Neural progenitor cell (in vitro differentiated cells): ENCODE results near the gene PIGN. TPM values are rescaled to one million over a fixed set of nuclear protein-coding genes. Genes with fewer than 3 reads are reported as not detected.

Source experiments
- DNase-seq: peaks from one replicate; pipeline ENCODE4 v3.0.0-alpha.2; 2016; ENCODE audit warnings: low spot score
- H2AFZ ChIP-seq: fragments of 200-600 bp; sonication (generic); replicated peaks from 2 replicates; pipeline ENCODE4 v1.6.1; 2016; ENCODE audit warnings: antibody characterized with exemption
- H3F3A ChIP-seq: fragments of 200-600 bp; sonication (generic); 2 replicates; pipeline ENCODE4 v1.6.1; 2016; ENCODE audit warnings: antibody characterized with exemption, low read depth
- H3K27ac ChIP-seq: fragments of 200-600 bp; sonication (generic); 2 replicates; pipeline ENCODE4 v1.5.1; 2016; ENCODE audit warnings: mild to moderate bottlenecking
- H3K27me3 ChIP-seq: fragments of 200-600 bp; sonication (generic); 2 replicates; pipeline ENCODE4 v1.6.1; 2016; ENCODE audit warnings: mild to moderate bottlenecking, moderate library complexity
- H3K36me3 ChIP-seq: fragments of 200-600 bp; sonication (generic); 2 replicates; pipeline ENCODE4 v1.5.1; 2016
- H3K4me1 ChIP-seq: fragments of 200-600 bp; sonication (generic); 2 replicates; pipeline ENCODE4 v1.6.1; 2016; ENCODE audit warnings: mixed run types
- H3K4me2 ChIP-seq: fragments of 200-600 bp; sonication (generic); 2 replicates; pipeline ENCODE4 v1.6.1; 2016
- H3K4me3 ChIP-seq: fragments of 200-600 bp; sonication (generic); 2 replicates; pipeline ENCODE4 v1.5.1; 2016
- H3K79me2 ChIP-seq: fragments of 200-600 bp; sonication (generic); 2 replicates; pipeline ENCODE4 v1.6.1; 2016; ENCODE audit warnings: low read depth
- H3K9ac ChIP-seq: fragments of 200-600 bp; sonication (generic); 2 replicates; pipeline ENCODE4 v1.6.1; 2016
- H3K9me3 ChIP-seq: fragments of 200-600 bp; sonication (generic); 2 replicates; pipeline ENCODE4 v1.5.1; 2016; ENCODE audit warnings: low read depth
- H4K20me1 ChIP-seq: fragments of 200-600 bp; sonication (generic); 2 replicates; pipeline ENCODE4 v1.6.1; 2016; ENCODE audit warnings: low read depth
- H3K27ac Mint-ChIP-seq: 3 replicates; pipeline ENCODE4 v1.8.0; 2021; ENCODE audit warnings: mixed read lengths
- H3K27me3 Mint-ChIP-seq: 2 replicates; pipeline ENCODE4 v1.8.0; 2022; ENCODE audit warnings: low read depth, mild to moderate bottlenecking, inconsistent platforms, moderate library complexity, mixed read lengths; ENCODE audit not compliant: insufficient read depth
- H3K36me3 Mint-ChIP-seq: 3 replicates; pipeline ENCODE4 v1.8.0; 2021; ENCODE audit warnings: mixed read lengths
- H3K4me1 Mint-ChIP-seq: 3 replicates; pipeline ENCODE4 v1.8.0; 2021; ENCODE audit warnings: mixed read lengths
- H3K4me3 Mint-ChIP-seq: 3 replicates; pipeline ENCODE4 v1.8.0; 2021; ENCODE audit warnings: mild to moderate bottlenecking, moderate library complexity, mixed read lengths
- H3K9me3 Mint-ChIP-seq: 3 replicates; pipeline ENCODE4 v1.8.0; 2020; ENCODE audit warnings: mixed read lengths
- EZH2 ChIP-seq: fragments of 200-600 bp; sonication (generic); IDR thresholded peaks from 2 replicates; pipeline ENCODE4 v1.6.1; 2017; ENCODE audit warnings: antibody characterized with exemption, mild to moderate bottlenecking, moderate library complexity
- EZH2phosphoT487 ChIP-seq: fragments of 200-600 bp; sonication (generic); IDR thresholded peaks from 2 replicates; pipeline ENCODE4 v1.6.1; 2017; ENCODE audit warnings: antibody characterized with exemption
- total RNA-seq: library from RNA; depleted of rRNA; stranded (reverse); fragments of >200 nt; gene quantifications from 2 replicates; pipeline ENCODE4 v1.2.3, GENCODE V29; 2015; ENCODE audit warnings: low replicate concordance
- TF ChIP-seq, protein P1 (sequence below): fragments of 200-600 bp; sonication (generic); IDR thresholded peaks from 2 replicates; pipeline ENCODE4 v1.5.1; 2017; ENCODE audit warnings: antibody characterized with exemption, mild to moderate bottlenecking

Gene PIGN
- total RNA-seq, 1 donor from 2014 or later = 48.9 TPM

GRCh38 chr18:61992923-61993322 is 193.9 kb downstream of the PIGN start:
- Mint-ChIP-seq H3K4me3 (no peak overlapping the region), H3K36me3 (no peaks in the 10 kb centered on the region), H3K27ac (no peak overlapping the region), H3K27me3 (no peaks in the 10 kb centered on the region), H3K4me1 (peaks cover 18% of the 10 kb centered on the region), H3K9me3 (peaks cover 6% of the 10 kb centered on the region)
- H3K9me3 ChIP-seq = no peaks in the 10 kb centered on the region
- H3K4me1 ChIP-seq = no peaks in the 10 kb centered on the region
- DNase-seq = no peak
- H4K20me1 ChIP-seq = no peaks in the 10 kb centered on the region
- no peak overlapping the region for H3K9ac ChIP-seq
- TF ChIP-seq, protein P1, sequence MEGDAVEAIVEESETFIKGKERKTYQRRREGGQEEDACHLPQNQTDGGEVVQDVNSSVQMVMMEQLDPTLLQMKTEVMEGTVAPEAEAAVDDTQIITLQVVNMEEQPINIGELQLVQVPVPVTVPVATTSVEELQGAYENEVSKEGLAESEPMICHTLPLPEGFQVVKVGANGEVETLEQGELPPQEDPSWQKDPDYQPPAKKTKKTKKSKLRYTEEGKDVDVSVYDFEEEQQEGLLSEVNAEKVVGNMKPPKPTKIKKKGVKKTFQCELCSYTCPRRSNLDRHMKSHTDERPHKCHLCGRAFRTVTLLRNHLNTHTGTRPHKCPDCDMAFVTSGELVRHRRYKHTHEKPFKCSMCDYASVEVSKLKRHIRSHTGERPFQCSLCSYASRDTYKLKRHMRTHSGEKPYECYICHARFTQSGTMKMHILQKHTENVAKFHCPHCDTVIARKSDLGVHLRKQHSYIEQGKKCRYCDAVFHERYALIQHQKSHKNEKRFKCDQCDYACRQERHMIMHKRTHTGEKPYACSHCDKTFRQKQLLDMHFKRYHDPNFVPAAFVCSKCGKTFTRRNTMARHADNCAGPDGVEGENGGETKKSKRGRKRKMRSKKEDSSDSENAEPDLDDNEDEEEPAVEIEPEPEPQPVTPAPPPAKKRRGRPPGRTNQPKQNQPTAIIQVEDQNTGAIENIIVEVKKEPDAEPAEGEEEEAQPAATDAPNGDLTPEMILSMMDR = no peak
- TF ChIP-seq EZH2 (no peak), EZH2phosphoT487 (no peak)
- no peaks in the 10 kb centered on the region for H3K36me3 ChIP-seq
- H3K27me3 ChIP-seq = no peaks in the 10 kb centered on the region
- H3K4me2 ChIP-seq = no peak overlapping the region
- no peaks in the 10 kb centered on the region for H3K79me2 ChIP-seq
- no peak overlapping the region for H2AFZ ChIP-seq
- H3K27ac ChIP-seq = no peak overlapping the region
- no peak overlapping the region for H3K4me3 ChIP-seq
- no peaks in the 10 kb centered on the region for H3F3A ChIP-seq

DNA sequence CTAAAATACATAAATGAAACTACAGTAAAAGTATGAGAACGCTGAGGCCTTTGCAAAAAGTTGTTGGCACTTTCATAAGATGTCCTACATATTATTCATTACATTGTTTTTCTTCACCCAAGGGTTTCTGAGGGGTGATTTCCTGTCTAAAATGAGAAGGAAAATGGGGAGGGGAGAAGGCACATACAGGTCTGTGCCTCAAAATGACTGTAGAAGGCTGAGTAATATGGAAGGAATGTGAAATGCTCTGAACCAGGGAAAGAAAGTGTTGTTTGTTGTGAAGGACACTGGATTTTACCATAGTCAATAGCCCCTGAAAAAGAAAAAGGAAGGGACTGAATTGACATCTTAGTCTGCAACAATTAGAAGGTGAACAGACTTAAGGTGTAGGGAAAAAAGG is 194.6 kb downstream of the PIGN start:
- Histone ChIP-seq H3F3A (no peaks in the 10 kb centered on the region), H3K27me3 (no peaks in the 10 kb centered on the region), H3K9ac (no peak overlapping the region), H3K9me3 (no peaks in the 10 kb centered on the region), H3K36me3 (no peaks in the 10 kb centered on the region), H4K20me1 (no peaks in the 10 kb centered on the region), H3K4me1 (no peaks in the 10 kb centered on the region), H2AFZ (no peak overlapping the region), H3K4me3 (no peak overlapping the region), H3K4me2 (no peak overlapping the region), H3K79me2 (no peaks in the 10 kb centered on the region), H3K27ac (no peak overlapping the region)
- Mint-ChIP-seq H3K27me3 (no peaks in the 10 kb centered on the region), H3K27ac (no peak overlapping the region), H3K4me3 (no peak overlapping the region), H3K9me3 (peaks cover 6% of the 10 kb centered on the region), H3K36me3 (no peaks in the 10 kb centered on the region), H3K4me1 (peaks cover 17% of the 10 kb centered on the region)
- no peak for DNase-seq
- TF ChIP-seq, protein P1 = no peak
- TF ChIP-seq EZH2 (no peak), EZH2phosphoT487 (no peak)

GRCh38 chr18:61991836-61992235 is 195.0 kb downstream of the PIGN start:
- Histone ChIP-seq H3K9ac (no peak overlapping the region), H2AFZ (no peak overlapping the region)
- H3K27ac Mint-ChIP-seq = no peak overlapping the region

More at GRCh38 chr18:61991836-61992235, 195.0 kb downstream of the PIGN start:
- peaks cover 3% of the 10 kb centered on the region for H3K9me3 Mint-ChIP-seq
- no peak for TF ChIP-seq EZH2
- TF ChIP-seq, protein P1 = no peak
- no peak for TF ChIP-seq EZH2phosphoT487
- no peaks in the 10 kb centered on the region for H3K27me3 ChIP-seq
- H3K4me1 ChIP-seq = no peaks in the 10 kb centered on the region
- DNase-seq = no peak
- no peaks in the 10 kb centered on the region for H3K27me3 Mint-ChIP-seq
- no peaks in the 10 kb centered on the region for H3F3A ChIP-seq
- no peak overlapping the region for H3K27ac ChIP-seq
- no peaks in the 10 kb centered on the region for H4K20me1 ChIP-seq
- no peaks in the 10 kb centered on the region for H3K9me3 ChIP-seq
- no peaks in the 10 kb centered on the region for H3K36me3 Mint-ChIP-seq
- H3K36me3 ChIP-seq = no peaks in the 10 kb centered on the region
- H3K79me2 ChIP-seq = no peaks in the 10 kb centered on the region
- no peak overlapping the region for H3K4me2 ChIP-seq
- H3K4me3 Mint-ChIP-seq = no peak overlapping the region
- H3K4me3 ChIP-seq = no peak overlapping the region
- H3K4me1 Mint-ChIP-seq = peaks cover 17% of the 10 kb centered on the region
